ENCODE measurements around the gene CD38.
A peak's percentile ranks its signal among the peaks of the same experiment; 100 is the strongest.

Gene CD38

DNA sequence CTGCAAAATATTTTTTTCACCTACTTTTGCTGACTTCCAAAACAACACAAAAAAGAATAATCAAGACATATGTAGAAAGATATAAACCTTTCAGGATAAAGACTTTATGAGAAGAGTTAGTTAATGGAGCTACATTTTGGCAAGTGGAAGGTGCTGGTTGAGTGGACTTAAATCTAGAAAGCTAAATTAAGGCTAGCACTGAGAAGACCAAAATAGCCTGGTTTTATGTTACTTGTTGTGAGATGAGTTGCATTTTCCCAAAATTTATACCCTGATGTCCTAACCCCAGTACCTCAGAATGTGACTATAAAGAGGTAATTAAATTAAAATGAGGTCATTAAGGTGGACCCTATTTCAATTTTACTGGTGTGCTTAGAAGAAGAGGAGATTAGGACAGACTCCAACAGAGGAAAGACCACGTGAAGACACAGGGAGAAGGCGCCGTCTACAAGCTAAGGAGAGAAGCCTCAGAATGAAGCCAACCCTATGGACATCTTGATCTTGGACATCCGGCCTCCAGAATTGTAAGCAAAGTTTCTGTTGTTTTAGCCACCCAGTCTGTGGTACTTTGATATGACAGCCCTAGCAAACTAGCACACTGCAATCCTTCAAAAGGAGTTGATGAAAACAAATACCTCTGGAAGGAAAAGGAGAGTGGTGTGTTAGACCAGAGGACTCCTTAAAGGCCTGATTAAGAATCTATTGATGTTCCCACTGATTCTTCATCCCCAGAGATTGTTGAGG lies 93.0 kb downstream of the CD38 start:
- no peak overlapping the region for H3K4me2 ChIP-seq (ENCODE audit: insufficient read depth, low read length, poor library complexity, severe bottlenecking)
- no peak overlapping the region for H3K27ac ChIP-seq (replicated peaks; ENCODE audit: low read length)
- H2AFZ ChIP-seq (ENCODE audit: low read length) = no peak overlapping the region
- H2BK120ac ChIP-seq (ENCODE audit: low read depth, low read length) = no peak overlapping the region
- no peak overlapping the region for H2BK5ac ChIP-seq (ENCODE audit: low read length)
- no peak for DNase-seq (ENCODE audit: low spot score)
- no peak overlapping the region for H4K91ac ChIP-seq (ENCODE audit: low read depth, low read length, poor library complexity)
- H3K18ac ChIP-seq (ENCODE audit: low read length) = no peak overlapping the region
- no peaks in the 10 kb centered on the region for H3K4me1 ChIP-seq (ENCODE audit: control insufficient read depth in 2 of 2, insufficient read depth in 1 of 2, low read depth in 1 of 2, low read length in 2 of 2)
- H4K8ac ChIP-seq (ENCODE audit: low read depth, low read length) = no peak overlapping the region
- no peak overlapping the region for H3K4ac ChIP-seq (ENCODE audit: low read length)
- no peak overlapping the region for H2AK5ac ChIP-seq (ENCODE audit: low read depth, low read length)
- H3K27me3 ChIP-seq (ENCODE audit: control insufficient read depth in 3 of 3, insufficient read depth in 3 of 3, low read depth in 1 of 3, low read length in 3 of 3) = no peaks in the 10 kb centered on the region
- H3K79me1 ChIP-seq (ENCODE audit: low read depth, low read length) = no peaks in the 10 kb centered on the region
- H3K14ac ChIP-seq (ENCODE audit: low read length) = no peak overlapping the region
- H3K23ac ChIP-seq (ENCODE audit: low read depth, low read length, poor library complexity) = no peak overlapping the region
- H3K9me3 ChIP-seq (replicated peaks in 1 of 2; ENCODE audit: control insufficient read depth in 2 of 2, insufficient read depth in 1 of 2, low read depth in 1 of 2, low read length in 2 of 2) = no peaks in the 10 kb centered on the region
- no peak overlapping the region for H3K9ac ChIP-seq (ENCODE audit: low read depth, low read length, poor library complexity)
- H3K4me3 ChIP-seq (ENCODE audit: low read length in 2 of 2) = no peak overlapping the region
- H3K36me3 ChIP-seq (replicated peaks in 1 of 2; ENCODE audit: control insufficient read depth in 2 of 2, insufficient read depth in 2 of 2, low read length in 2 of 2) = no peaks in the 10 kb centered on the region
- no peak overlapping the region for H2BK15ac ChIP-seq (ENCODE audit: low read length)
- H2BK12ac ChIP-seq (ENCODE audit: low read length) = no peak overlapping the region
- no CpG with 5 or more reads among the region's 4 CpGs for WGBS, 2 donors (ENCODE audit: extremely low coverage in 2 of 2, insufficient read length in 2 of 2, insufficient replicate concordance in 1 of 2)

DNA sequence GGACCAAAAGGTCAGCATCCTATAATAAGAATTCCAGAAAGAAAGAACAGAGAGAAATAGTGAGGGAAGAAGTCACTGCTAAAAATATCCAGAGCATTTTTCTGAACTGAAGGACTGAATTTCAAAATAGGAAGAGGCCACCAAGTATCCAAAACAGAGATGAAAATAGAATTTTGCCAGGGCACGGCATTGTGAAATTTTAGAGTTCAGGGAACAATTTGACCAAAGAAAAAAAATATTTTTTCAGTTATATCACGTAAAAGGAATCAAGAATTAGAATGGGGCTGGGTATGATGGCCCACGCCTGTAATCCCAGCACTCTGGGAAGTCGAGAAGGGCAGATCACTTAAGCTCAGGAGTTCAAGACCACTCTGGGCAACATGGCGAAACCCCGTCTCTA lies 95.0 kb downstream of the CD38 start:
- Histone ChIP-seq H3K27ac (replicated peaks; ENCODE audit: low read length) (no peak overlapping the region), H3K4me1 (ENCODE audit: control insufficient read depth in 2 of 2, insufficient read depth in 1 of 2, low read depth in 1 of 2, low read length in 2 of 2) (no peaks in the 10 kb centered on the region), H3K79me1 (ENCODE audit: low read depth, low read length) (no peaks in the 10 kb centered on the region), H3K9ac (ENCODE audit: low read depth, low read length, poor library complexity) (no peak overlapping the region), H2BK120ac (ENCODE audit: low read depth, low read length) (no peak overlapping the region), H3K27me3 (ENCODE audit: control insufficient read depth in 3 of 3, insufficient read depth in 3 of 3, low read depth in 1 of 3, low read length in 3 of 3) (no peaks in the 10 kb centered on the region), H4K91ac (ENCODE audit: low read depth, low read length, poor library complexity) (no peak overlapping the region), H3K18ac (ENCODE audit: low read length) (no peak overlapping the region), H3K9me3 (replicated peaks in 1 of 2; ENCODE audit: control insufficient read depth in 2 of 2, insufficient read depth in 1 of 2, low read depth in 1 of 2, low read length in 2 of 2) (no peaks in the 10 kb centered on the region), H3K36me3 (replicated peaks in 1 of 2; ENCODE audit: control insufficient read depth in 2 of 2, insufficient read depth in 2 of 2, low read length in 2 of 2) (no peaks in the 10 kb centered on the region), H3K4me3 (ENCODE audit: low read length in 2 of 2) (no peak overlapping the region), H3K23ac (ENCODE audit: low read depth, low read length, poor library complexity) (no peak overlapping the region), H2BK12ac (ENCODE audit: low read length) (no peak overlapping the region), H2AK5ac (ENCODE audit: low read depth, low read length) (no peak overlapping the region), H3K4ac (ENCODE audit: low read length) (no peak overlapping the region), H4K8ac (ENCODE audit: low read depth, low read length) (no peak overlapping the region), H3K14ac (ENCODE audit: low read length) (no peak overlapping the region), H2BK15ac (ENCODE audit: low read length) (no peak overlapping the region), H2AFZ (ENCODE audit: low read length) (no peak overlapping the region), H2BK5ac (ENCODE audit: low read length) (no peak overlapping the region), H3K4me2 (ENCODE audit: insufficient read depth, low read length, poor library complexity, severe bottlenecking) (no peak overlapping the region)
- no CpG with 5 or more reads among the region's 6 CpGs for WGBS, 2 donors (ENCODE audit: extremely low coverage in 2 of 2, insufficient read length in 2 of 2, insufficient replicate concordance in 1 of 2)
- DNase-seq (ENCODE audit: low spot score) = no peak

DNA sequence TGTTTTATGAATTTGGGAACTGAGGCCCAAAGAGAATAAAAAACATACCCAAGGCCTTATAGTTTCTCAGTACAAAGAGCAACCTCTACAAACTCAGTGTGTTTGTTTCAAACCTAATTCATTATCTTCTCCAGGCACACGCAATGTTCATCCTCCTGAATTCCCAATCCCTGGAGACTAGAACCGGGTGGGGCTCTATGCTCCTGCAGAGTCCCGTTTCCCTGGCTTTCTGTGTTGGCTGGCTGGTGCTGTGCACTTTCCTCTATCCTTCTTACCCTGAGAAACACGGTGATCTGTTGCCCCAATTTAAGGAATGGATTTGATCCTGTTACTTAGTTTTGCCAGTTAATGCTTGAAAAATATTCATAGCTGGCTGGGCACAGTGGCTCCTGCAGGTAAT lies 96.5 kb downstream of the CD38 start:
- Histone ChIP-seq H2AK5ac (ENCODE audit: low read depth, low read length) (no peak overlapping the region), H3K4me1 (ENCODE audit: control insufficient read depth in 2 of 2, insufficient read depth in 1 of 2, low read depth in 1 of 2, low read length in 2 of 2) (no peaks in the 10 kb centered on the region), H3K4me2 (ENCODE audit: insufficient read depth, low read length, poor library complexity, severe bottlenecking) (no peak overlapping the region), H3K14ac (ENCODE audit: low read length) (no peak overlapping the region), H3K18ac (ENCODE audit: low read length) (no peak overlapping the region), H2AFZ (ENCODE audit: low read length) (no peak overlapping the region), H3K4me3 (ENCODE audit: low read length in 2 of 2) (no peak overlapping the region), H3K9me3 (replicated peaks in 1 of 2; ENCODE audit: control insufficient read depth in 2 of 2, insufficient read depth in 1 of 2, low read depth in 1 of 2, low read length in 2 of 2) (no peaks in the 10 kb centered on the region), H2BK5ac (ENCODE audit: low read length) (no peak overlapping the region), H3K27ac (replicated peaks; ENCODE audit: low read length) (no peak overlapping the region), H3K27me3 (ENCODE audit: control insufficient read depth in 3 of 3, insufficient read depth in 3 of 3, low read depth in 1 of 3, low read length in 3 of 3) (no peaks in the 10 kb centered on the region), H3K23ac (ENCODE audit: low read depth, low read length, poor library complexity) (no peak overlapping the region), H2BK12ac (ENCODE audit: low read length) (no peak overlapping the region), H2BK15ac (ENCODE audit: low read length) (no peak overlapping the region), H2BK120ac (ENCODE audit: low read depth, low read length) (no peak overlapping the region), H3K79me1 (ENCODE audit: low read depth, low read length) (no peaks in the 10 kb centered on the region), H4K91ac (ENCODE audit: low read depth, low read length, poor library complexity) (no peak overlapping the region), H4K8ac (ENCODE audit: low read depth, low read length) (no peak overlapping the region), H3K9ac (ENCODE audit: low read depth, low read length, poor library complexity) (no peak overlapping the region), H3K36me3 (replicated peaks in 1 of 2; ENCODE audit: control insufficient read depth in 2 of 2, insufficient read depth in 2 of 2, low read length in 2 of 2) (no peaks in the 10 kb centered on the region), H3K4ac (ENCODE audit: low read length) (no peak overlapping the region)
- no CpG with 5 or more reads among the region's 4 CpGs for WGBS, 2 donors (ENCODE audit: extremely low coverage in 2 of 2, insufficient read length in 2 of 2, insufficient replicate concordance in 1 of 2)
- no peak for DNase-seq (ENCODE audit: low spot score)

DNA sequence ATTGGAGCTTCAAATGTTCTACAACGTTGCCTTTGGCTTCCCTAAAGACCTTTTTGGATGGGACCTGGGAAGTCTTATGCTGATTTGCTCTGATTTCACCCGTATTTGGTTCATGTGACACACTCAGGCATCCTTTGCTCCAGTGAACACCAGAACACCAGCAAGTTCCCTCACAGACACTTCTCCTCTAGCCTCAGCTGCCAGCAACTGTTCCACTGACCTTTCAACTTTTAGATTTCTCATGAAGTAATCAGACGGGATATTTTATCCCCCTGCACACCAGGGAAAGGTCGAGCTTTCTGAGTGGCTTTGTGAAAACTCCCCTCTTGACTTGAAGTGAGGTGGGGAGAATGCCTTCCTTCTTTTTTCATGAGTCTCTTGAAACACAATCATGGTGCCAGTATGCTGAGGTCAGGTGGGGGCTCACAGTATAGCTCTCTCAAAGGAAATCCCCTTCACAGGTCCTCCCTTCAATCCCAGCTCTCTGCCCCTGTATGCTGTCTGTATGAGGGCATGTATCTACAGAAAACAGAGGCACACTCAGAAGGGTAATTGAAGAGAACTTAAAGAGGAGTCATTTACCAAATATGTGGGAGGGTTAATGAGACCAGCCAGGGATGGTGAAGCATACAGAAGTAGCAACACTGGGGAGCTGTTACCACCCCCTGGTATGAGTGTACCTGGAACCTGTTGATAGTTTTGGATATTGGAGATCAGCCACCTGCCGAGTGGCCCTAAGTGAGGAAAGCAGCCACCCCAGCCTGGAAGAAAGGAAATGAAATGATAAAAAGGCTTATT lies 97.7 kb downstream of the CD38 start:
- WGBS, 2 donors (ENCODE audit: extremely low coverage in 2 of 2, insufficient read length in 2 of 2, insufficient replicate concordance in 1 of 2) = no CpG with 5 or more reads among the region's 5 CpGs
- no peak overlapping the region for H2AFZ ChIP-seq (ENCODE audit: low read length)

More for the DNA sequence above, 97.7 kb downstream of the CD38 start:
- no peaks in the 10 kb centered on the region for H3K9me3 ChIP-seq (replicated peaks in 1 of 2; ENCODE audit: control insufficient read depth in 2 of 2, insufficient read depth in 1 of 2, low read depth in 1 of 2, low read length in 2 of 2)
- H3K23ac ChIP-seq (ENCODE audit: low read depth, low read length, poor library complexity) = no peak overlapping the region
- no peaks in the 10 kb centered on the region for H3K36me3 ChIP-seq (replicated peaks in 1 of 2; ENCODE audit: control insufficient read depth in 2 of 2, insufficient read depth in 2 of 2, low read length in 2 of 2)
- no peak overlapping the region for H2BK120ac ChIP-seq (ENCODE audit: low read depth, low read length)
- no peak overlapping the region for H4K91ac ChIP-seq (ENCODE audit: low read depth, low read length, poor library complexity)
- H3K9ac ChIP-seq (ENCODE audit: low read depth, low read length, poor library complexity) = no peak overlapping the region
- H3K79me1 ChIP-seq (ENCODE audit: low read depth, low read length) = no peaks in the 10 kb centered on the region
- no peaks in the 10 kb centered on the region for H3K27me3 ChIP-seq (ENCODE audit: control insufficient read depth in 3 of 3, insufficient read depth in 3 of 3, low read depth in 1 of 3, low read length in 3 of 3)
- no peak overlapping the region for H4K8ac ChIP-seq (ENCODE audit: low read depth, low read length)
- H3K14ac ChIP-seq (ENCODE audit: low read length) = no peak overlapping the region
- H3K4me3 ChIP-seq (ENCODE audit: low read length in 2 of 2) = peak overlapping the region in 1 of 2 donors; percentile 20
- no peak overlapping the region for H2AK5ac ChIP-seq (ENCODE audit: low read depth, low read length)
- no peak for DNase-seq (ENCODE audit: low spot score)
- H2BK12ac ChIP-seq (ENCODE audit: low read length) = no peak overlapping the region
- H2BK15ac ChIP-seq (ENCODE audit: low read length) = no peak overlapping the region
- no peak overlapping the region for H2BK5ac ChIP-seq (ENCODE audit: low read length)
- no peaks in the 10 kb centered on the region for H3K4me1 ChIP-seq (ENCODE audit: control insufficient read depth in 2 of 2, insufficient read depth in 1 of 2, low read depth in 1 of 2, low read length in 2 of 2)
- H3K4ac ChIP-seq (ENCODE audit: low read length) = no peak overlapping the region
- H3K4me2 ChIP-seq (ENCODE audit: insufficient read depth, low read length, poor library complexity, severe bottlenecking) = no peak overlapping the region
- no peak overlapping the region for H3K18ac ChIP-seq (ENCODE audit: low read length)
- H3K27ac ChIP-seq (replicated peaks; ENCODE audit: low read length) = no peak overlapping the region
